ENCODE data around the gene SYT12.
A peak's percentile ranks its signal among the peaks of the same experiment; 100 is the strongest.

The SYT12 gene

GRCh38 chr11:67051180-67051893 lies 28.4 kb downstream of the SYT12 start:
- no peaks in the 10 kb centered on the region for H3K9me3 ChIP-seq (replicated peaks; ENCODE audit: low read length)
- no peaks in the 10 kb centered on the region for H3K36me3 ChIP-seq (ENCODE audit: insufficient read depth, low read length)
- H3K4me2 ChIP-seq (ENCODE audit: low read length): no peak overlapping the region
- no peak overlapping the region for H3K4me3 ChIP-seq (ENCODE audit: low read length)
- no peaks in the 10 kb centered on the region for H3K27me3 ChIP-seq (ENCODE audit: control insufficient read depth, insufficient read depth, low read length)
- no peak overlapping the region for H3K9ac ChIP-seq (ENCODE audit: low read depth, low read length)
- peaks cover 23% of the 10 kb centered on the region for H3K4me1 ChIP-seq (ENCODE audit: control insufficient read depth, insufficient read depth, low read length)

GRCh38 chr11:67051945-67052488 lies 29.1 kb downstream of the SYT12 start:
- Histone ChIP-seq H3K4me2 (ENCODE audit: low read length) (no peak overlapping the region), H3K36me3 (ENCODE audit: insufficient read depth, low read length) (no peaks in the 10 kb centered on the region), H3K27me3 (ENCODE audit: control insufficient read depth, insufficient read depth, low read length) (peaks cover under 1% of the 10 kb centered on the region), H3K9me3 (replicated peaks; ENCODE audit: low read length) (no peaks in the 10 kb centered on the region), H3K4me1 (ENCODE audit: control insufficient read depth, insufficient read depth, low read length) (peaks cover 28% of the 10 kb centered on the region), H3K9ac (ENCODE audit: low read depth, low read length) (no peak overlapping the region), H3K4me3 (ENCODE audit: low read length) (no peak overlapping the region)

GRCh38 chr11:67052891-67053290 lies 30.0 kb downstream of the SYT12 start:
- Histone ChIP-seq H3K4me2 (ENCODE audit: low read length) (no peak overlapping the region), H3K27me3 (ENCODE audit: control insufficient read depth, insufficient read depth, low read length) (peaks cover 7% of the 10 kb centered on the region), H3K9me3 (replicated peaks; ENCODE audit: low read length) (no peaks in the 10 kb centered on the region), H3K9ac (ENCODE audit: low read depth, low read length) (no peak overlapping the region), H3K4me1 (ENCODE audit: control insufficient read depth, insufficient read depth, low read length) (peaks cover 34% of the 10 kb centered on the region), H3K4me3 (ENCODE audit: low read length) (no peak overlapping the region), H3K36me3 (ENCODE audit: insufficient read depth, low read length) (no peaks in the 10 kb centered on the region)

- Histone ChIP-seq H3K9ac (ENCODE audit: low read depth, low read length) (no peak overlapping the region), H3K27me3 (ENCODE audit: control insufficient read depth, insufficient read depth, low read length) (peaks cover 7% of the 10 kb centered on the region), H3K36me3 (ENCODE audit: insufficient read depth, low read length) (no peaks in the 10 kb centered on the region), H3K9me3 (replicated peaks; ENCODE audit: low read length) (no peaks in the 10 kb centered on the region), H3K4me2 (ENCODE audit: low read length) (no peak overlapping the region), H3K4me3 (ENCODE audit: low read length) (no peak overlapping the region), H3K4me1 (ENCODE audit: control insufficient read depth, insufficient read depth, low read length) (peaks cover 34% of the 10 kb centered on the region)
Measured at GRCh38 chr11:67053896-67054329, 31.0 kb downstream of the SYT12 start.

GRCh38 chr11:67054346-67054835 lies 31.5 kb downstream of the SYT12 start:
- no peaks in the 10 kb centered on the region for H3K36me3 ChIP-seq (ENCODE audit: insufficient read depth, low read length)
- peaks cover 7% of the 10 kb centered on the region for H3K27me3 ChIP-seq (ENCODE audit: control insufficient read depth, insufficient read depth, low read length)
- H3K4me1 ChIP-seq (ENCODE audit: control insufficient read depth, insufficient read depth, low read length): peaks cover 34% of the 10 kb centered on the region
- no peak overlapping the region for H3K9ac ChIP-seq (ENCODE audit: low read depth, low read length)
- no peak overlapping the region for H3K4me3 ChIP-seq (ENCODE audit: low read length)
- no peaks in the 10 kb centered on the region for H3K9me3 ChIP-seq (replicated peaks; ENCODE audit: low read length)
- no peak overlapping the region for H3K4me2 ChIP-seq (ENCODE audit: low read length)

- Histone ChIP-seq H3K27me3 (ENCODE audit: control insufficient read depth, insufficient read depth, low read length) (peaks cover 7% of the 10 kb centered on the region), H3K4me1 (ENCODE audit: control insufficient read depth, insufficient read depth, low read length) (peaks cover 34% of the 10 kb centered on the region), H3K4me2 (ENCODE audit: low read length) (no peak overlapping the region), H3K4me3 (ENCODE audit: low read length) (no peak overlapping the region), H3K9ac (ENCODE audit: low read depth, low read length) (no peak overlapping the region), H3K9me3 (replicated peaks; ENCODE audit: low read length) (no peaks in the 10 kb centered on the region), H3K36me3 (ENCODE audit: insufficient read depth, low read length) (no peaks in the 10 kb centered on the region)
Measured at GRCh38 chr11:67054836-67055523, 32.0 kb downstream of the SYT12 start.

GRCh38 chr11:67055812-67056211 lies 32.9 kb downstream of the SYT12 start:
- no peaks in the 10 kb centered on the region for H3K9me3 ChIP-seq (replicated peaks; ENCODE audit: low read length)
- peaks cover 34% of the 10 kb centered on the region for H3K4me1 ChIP-seq (ENCODE audit: control insufficient read depth, insufficient read depth, low read length)
- H3K36me3 ChIP-seq (ENCODE audit: insufficient read depth, low read length): no peaks in the 10 kb centered on the region
- H3K4me2 ChIP-seq (ENCODE audit: low read length): peak overlapping the region; percentile 76
- H3K4me3 ChIP-seq (ENCODE audit: low read length): no peak overlapping the region
- H3K27me3 ChIP-seq (ENCODE audit: control insufficient read depth, insufficient read depth, low read length): peaks cover 7% of the 10 kb centered on the region
- H3K9ac ChIP-seq (ENCODE audit: low read depth, low read length): no peak overlapping the region

- H3K27me3 ChIP-seq (ENCODE audit: control insufficient read depth, insufficient read depth, low read length): peaks cover 7% of the 10 kb centered on the region
- no peaks in the 10 kb centered on the region for H3K36me3 ChIP-seq (ENCODE audit: insufficient read depth, low read length)
- peaks cover 34% of the 10 kb centered on the region for H3K4me1 ChIP-seq (ENCODE audit: control insufficient read depth, insufficient read depth, low read length)
- H3K9me3 ChIP-seq (replicated peaks; ENCODE audit: low read length): no peaks in the 10 kb centered on the region
- H3K4me2 ChIP-seq (ENCODE audit: low read length): peak within 1 kb of the TSS; percentile 76
- peak within 1 kb of the TSS; percentile 71 for H3K4me3 ChIP-seq (ENCODE audit: low read length)
- peak within 1 kb of the TSS; percentile 65 for H3K9ac ChIP-seq (ENCODE audit: low read depth, low read length)
Measured at GRCh38 chr11:67056267-67057204, 33.6 kb downstream of the SYT12 start, which contains the start of gene RHOD. TSS of gene RHOD (plus strand) at chr11:67056847. CDS start at chr11:67056903, 56 bp downstream.

- peaks cover 34% of the 10 kb centered on the region for H3K4me1 ChIP-seq (ENCODE audit: control insufficient read depth, insufficient read depth, low read length)
- H3K4me2 ChIP-seq (ENCODE audit: low read length): peak overlapping the region; percentile 76
- no peaks in the 10 kb centered on the region for H3K36me3 ChIP-seq (ENCODE audit: insufficient read depth, low read length)
- H3K9me3 ChIP-seq (replicated peaks; ENCODE audit: low read length): no peaks in the 10 kb centered on the region
- H3K9ac ChIP-seq (ENCODE audit: low read depth, low read length): peak overlapping the region; percentile 65
- H3K4me3 ChIP-seq (ENCODE audit: low read length): peak overlapping the region; percentile 71
- H3K27me3 ChIP-seq (ENCODE audit: control insufficient read depth, insufficient read depth, low read length): peaks cover 7% of the 10 kb centered on the region
Measured at GRCh38 chr11:67057205-67057672, 34.3 kb downstream of the SYT12 start.

- Histone ChIP-seq H3K4me3 (ENCODE audit: low read length) (no peak overlapping the region), H3K36me3 (ENCODE audit: insufficient read depth, low read length) (no peaks in the 10 kb centered on the region), H3K9ac (ENCODE audit: low read depth, low read length) (no peak overlapping the region), H3K4me2 (ENCODE audit: low read length) (no peak overlapping the region), H3K9me3 (replicated peaks; ENCODE audit: low read length) (no peaks in the 10 kb centered on the region), H3K27me3 (ENCODE audit: control insufficient read depth, insufficient read depth, low read length) (peaks cover 7% of the 10 kb centered on the region), H3K4me1 (ENCODE audit: control insufficient read depth, insufficient read depth, low read length) (peaks cover 34% of the 10 kb centered on the region)
Measured at GRCh38 chr11:67058506-67058905, 35.6 kb downstream of the SYT12 start.

GRCh38 chr11:67059671-67060070 lies 36.7 kb downstream of the SYT12 start:
- peaks cover 27% of the 10 kb centered on the region for H3K4me1 ChIP-seq (ENCODE audit: control insufficient read depth, insufficient read depth, low read length)
- H3K9ac ChIP-seq (ENCODE audit: low read depth, low read length): no peak overlapping the region
- peaks cover 7% of the 10 kb centered on the region for H3K27me3 ChIP-seq (ENCODE audit: control insufficient read depth, insufficient read depth, low read length)
- H3K4me2 ChIP-seq (ENCODE audit: low read length): no peak overlapping the region
- no peaks in the 10 kb centered on the region for H3K36me3 ChIP-seq (ENCODE audit: insufficient read depth, low read length)
- no peak overlapping the region for H3K4me3 ChIP-seq (ENCODE audit: low read length)
- no peaks in the 10 kb centered on the region for H3K9me3 ChIP-seq (replicated peaks; ENCODE audit: low read length)
